GM12878 (cell line): ENCODE measurements around the gene PKNOX1.

Experiments
- CTCF ChIP-seq, 3 experiments: IDR thresholded peaks in 2 of 3; conservative IDR thresholded peaks in 1 of 3; 2 replicates each; pipeline ENCODE4 v1.5.1; 2011; ENCODE audit warnings: low read depth in 3 of 3, low read length in 3 of 3, mild to moderate bottlenecking in 3 of 3, control low read depth in 2 of 3, moderate library complexity in 2 of 3, inconsistent platforms in 1 of 3, mixed read lengths in 1 of 3; ENCODE audit not compliant: control insufficient read depth in 2 of 3, insufficient read depth in 1 of 3; ENCODE audit errors: extremely low read depth in 1 of 3
- EP300 ChIP-seq, 2 experiments: fragments of 150-350 bp in 1 of 2; IDR thresholded peaks; 2 replicates each; pipeline ENCODE4 v1.6.1; 2011 to 2012; ENCODE audit warnings: low read depth in 2 of 2, low read length in 2 of 2, borderline replicate concordance in 1 of 2, improper control_type of control experiment in 1 of 2, inconsistent platforms in 1 of 2; ENCODE audit not compliant: control insufficient read depth in 1 of 2
- FOXM1 ChIP-seq: IDR thresholded peaks from 2 replicates; pipeline ENCODE4 v1.6.1; 2012; ENCODE audit warnings: low read depth, mild to moderate bottlenecking, inconsistent platforms, low read length, moderate library complexity
- MAX ChIP-seq: IDR thresholded peaks from 2 replicates; pipeline ENCODE4 v1.6.1; 2012; ENCODE audit warnings: low read depth, low read length, improper control_type of control experiment
- MLLT1 ChIP-seq: fragments of 450-650 bp; IDR thresholded peaks from 2 replicates; pipeline ENCODE4 v1.6.1; 2016; ENCODE audit warnings: mild to moderate bottlenecking
- PBX3 ChIP-seq: IDR thresholded peaks from 2 replicates; pipeline ENCODE4 v1.6.1; 2011; ENCODE audit warnings: mild to moderate bottlenecking, low read depth, low read length, moderate library complexity; ENCODE audit not compliant: insufficient replicate concordance
- POLR2A ChIP-seq: IDR thresholded peaks from 2 replicates; pipeline ENCODE4 v1.6.1; 2011; ENCODE audit warnings: low read depth, mild to moderate bottlenecking, low read length
- POLR2AphosphoS5 ChIP-seq: IDR thresholded peaks from 2 replicates; pipeline ENCODE4 v1.6.1; 2011; ENCODE audit warnings: mild to moderate bottlenecking, low read length, inconsistent platforms
- PRDM15 ChIP-seq: fragments of 450-650 bp; formaldehyde crosslinking; IDR thresholded peaks from 2 replicates; pipeline ENCODE4 v1.4.0; 2020; ENCODE audit warnings: mild to moderate bottlenecking, moderate library complexity
- RAD51 ChIP-seq: fragments of 450-650 bp; IDR thresholded peaks from 2 replicates; pipeline ENCODE4 v1.6.1; 2016; ENCODE audit warnings: moderate library complexity, mild to moderate bottlenecking, inconsistent platforms
- SIN3A ChIP-seq: IDR thresholded peaks from 2 replicates; pipeline ENCODE4 v1.6.1; 2012; ENCODE audit warnings: low read depth, low read length, improper control_type of control experiment
- SREBF2 ChIP-seq: IDR thresholded peaks from 2 replicates; pipeline ENCODE4 v1.6.1; 2012; ENCODE audit warnings: mild to moderate bottlenecking, low read length
- TCF7 ChIP-seq: IDR thresholded peaks from 2 replicates; pipeline ENCODE4 v1.6.1; 2014; ENCODE audit warnings: antibody characterized with exemption, borderline replicate concordance
- ZNF687 ChIP-seq: fragments of 450-650 bp; IDR thresholded peaks from 2 replicates; pipeline ENCODE4 v1.6.1; 2017; ENCODE audit warnings: mild to moderate bottlenecking, moderate library complexity

GRCh38 chr21:42964546-42965210 lies 9.7 kb upstream of the PKNOX1 start:
- no peak for TF ChIP-seq PRDM15 (CRISPR knock-in tag)
- TF ChIP-seq RAD51, result no peak
- no peak for TF ChIP-seq CTCF (IDR thresholded peaks at IDR 0.05 in 2 of 3, conservative IDR thresholded peaks at IDR 0.05 in 1 of 3; ENCODE audit: control insufficient read depth in 2 of 3, extremely low read depth in 1 of 3, insufficient read depth in 1 of 3, low read depth in 3 of 3, low read length in 3 of 3)
- no peak for TF ChIP-seq SIN3A
- TF ChIP-seq EP300 (IDR thresholded peaks at IDR 0.05; ENCODE audit: borderline replicate concordance in 1 of 2, control insufficient read depth in 1 of 2, low read depth in 2 of 2, low read length in 2 of 2), result no peak
- TF ChIP-seq MAX, result no peak
- TF ChIP-seq PBX3, result no peak
- no peak for TF ChIP-seq TCF7
- no peak for TF ChIP-seq ZNF687
- no peak for TF ChIP-seq SREBF2
- no peak for TF ChIP-seq FOXM1
- no peak for TF ChIP-seq POLR2AphosphoS5
- no peak for TF ChIP-seq POLR2A
- no peak for TF ChIP-seq MLLT1
